OCI-LY7 (cell line): ENCODE data around the gene SNRPD2. TPM values are rescaled to one million over a fixed set of nuclear protein-coding genes. Genes with fewer than 3 reads are reported as not detected.

Experiments used
- BruUV-seq: library from RNA; stranded (reverse); fragments of 400-500 nt; replicated peaks from 2 replicates; lab custom pipeline; 2021; lab: Mats Ljungman, UMichigan
- CTCF ChIA-PET: fragments of 300-600 bp; sonication (Branson Sonifier 250); formaldehyde crosslinking; loops from one replicate; lab custom pipeline; 2022; ENCODE audit warnings: antibody characterized with exemption; ENCODE audit not compliant: unreplicated experiment; lab: Charles Lee
- POLR2A ChIA-PET: fragments of 300-600 bp; sonication (Branson Sonifier 250); formaldehyde crosslinking; loops from one replicate; lab custom pipeline; 2022; ENCODE audit warnings: antibody characterized with exemption; lab: Charles Lee
- DNase-seq: peaks from one replicate; pipeline ENCODE4 v3.0.0-alpha.2; 2015; ENCODE audit warnings: low spot score
- H2AFZ ChIP-seq: fragments of 200-600 bp; sonication (generic), shearing (Covaris generic); 2 replicates; pipeline ENCODE4 v1.6.1; 2014; ENCODE audit warnings: mild to moderate bottlenecking, antibody characterized with exemption, low read length, moderate library complexity
- H3K27ac ChIP-seq: fragments of 200-600 bp; sonication (generic); 2 replicates; pipeline ENCODE4 v1.5.1; 2014; ENCODE audit warnings: mixed run types, low read depth, mild to moderate bottlenecking, moderate library complexity, low read length, inconsistent platforms; ENCODE audit not compliant: poor library complexity, severe bottlenecking
- H3K36me3 ChIP-seq: fragments of 200-600 bp; sonication (generic); 2 replicates; pipeline ENCODE4 v1.6.1; 2014; ENCODE audit warnings: mild to moderate bottlenecking, antibody characterized with exemption, low read length, moderate library complexity, mixed read lengths; ENCODE audit not compliant: insufficient read depth
- H3K4me1 ChIP-seq: fragments of 200-600 bp; sonication (generic); 2 replicates; pipeline ENCODE4 v1.5.1; 2014; ENCODE audit warnings: mild to moderate bottlenecking, low read length; ENCODE audit not compliant: insufficient read depth, poor library complexity, severe bottlenecking
- H3K4me2 ChIP-seq: fragments of 200-600 bp; sonication (generic); 2 replicates; pipeline ENCODE4 v1.6.1; 2014; ENCODE audit warnings: mild to moderate bottlenecking, low read length
- H3K4me3 ChIP-seq: fragments of 200-600 bp; sonication (generic); 2 replicates; pipeline ENCODE4 v1.5.1; 2014; ENCODE audit warnings: mild to moderate bottlenecking, low read depth, low read length; ENCODE audit not compliant: poor library complexity, severe bottlenecking
- H3K79me2 ChIP-seq: fragments of 200-600 bp; sonication (generic); 2 replicates; pipeline ENCODE4 v1.6.1; 2016; ENCODE audit warnings: low read depth, mild to moderate bottlenecking, low read length, moderate library complexity, mixed read lengths; ENCODE audit not compliant: insufficient read depth
- H3K9me2 ChIP-seq: fragments of 200-600 bp; sonication (generic); 2 replicates; pipeline ENCODE4 v1.6.1; 2016; ENCODE audit warnings: mild to moderate bottlenecking, low read length, mixed read lengths; ENCODE audit not compliant: insufficient read depth
- H3K9me3 ChIP-seq: fragments of 200-600 bp; sonication (generic); 2 replicates; pipeline ENCODE4 v1.6.1; 2014; ENCODE audit warnings: mild to moderate bottlenecking, mixed run types, low read length, mixed read lengths
- H4K20me1 ChIP-seq: fragments of 200-600 bp; sonication (generic); 2 replicates; pipeline ENCODE4 v1.6.1; 2014; ENCODE audit warnings: mild to moderate bottlenecking, antibody characterized with exemption, low read length, moderate library complexity, mixed read lengths; ENCODE audit not compliant: insufficient read depth
- CTCF ChIP-seq: fragments of 200-600 bp; sonication (generic); conservative IDR thresholded peaks from 2 replicates; pipeline ENCODE4 v1.5.1; 2014; ENCODE audit warnings: mild to moderate bottlenecking, antibody characterized with exemption, low read length, moderate library complexity, mixed read lengths
- EZH2phosphoT487 ChIP-seq: fragments of 200-600 bp; sonication (generic); IDR thresholded peaks from 2 replicates; pipeline ENCODE4 v1.6.1; 2018; ENCODE audit warnings: low read depth, borderline replicate concordance, mild to moderate bottlenecking, mixed run types, antibody characterized with exemption, low read length, moderate library complexity, mixed read lengths
- intact Hi-C: fragments of 100-400 bp; cut with micrococcal nuclease; formaldehyde crosslinking; loops from one replicate; pipeline ENCODE4 v1.10.0; 2022; ENCODE audit not compliant: unreplicated experiment
- total RNA-seq, 2 experiments: library from RNA; depleted of rRNA in 1 of 2; stranded (reverse); fragments of >200 nt in 1 of 2; shearing (Covaris generic) in 1 of 2; gene quantifications; 2 replicates each; pipeline ENCODE4 v1.2.3, GENCODE V29; 2014 to 2022

SNRPD2 gene
- total RNA-seq, 2 experiments from 2014 or later, result 523 to 774 TPM

GRCh38 chr19:45681391-45682015, 10.2 kb downstream of the SNRPD2 start:
- POLR2A ChIA-PET, result interaction anchor here (0.8 kb wide), 1 partner anchor 14 kb away, joined by 4 read pairs; the partner anchor contains the start of gene GIPR
- Histone ChIP-seq H3K4me1 (peaks cover 18% of the 10 kb centered on the region), H3K27ac (no peak overlapping the region), H4K20me1 (no peaks in the 10 kb centered on the region), H3K9me2 (no peaks in the 10 kb centered on the region), H3K4me2 (peak overlapping the region; percentile 52), H3K79me2 (no peaks in the 10 kb centered on the region), H3K9me3 (no peaks in the 10 kb centered on the region), H3K36me3 (peaks cover 34% of the 10 kb centered on the region), H3K4me3 (peak overlapping the region; percentile 44), H2AFZ (peak overlapping the region; percentile 66; the same call in 1 of the 2 replicates)
- intact Hi-C loops, result no loop called here
- CTCF ChIA-PET, result interaction anchor here (1.1 kb wide), 1 partner anchor 88 kb away, joined by 3 read pairs; the partner anchor contains the start of gene SIX5
- no TSS peak for BruUV-seq
- DNase-seq, result peak; percentile 82
- TF ChIP-seq CTCF (peak; percentile 87), EZH2phosphoT487 (no peak)

- POLR2A ChIA-PET, result interaction anchor here (0.7 to 2.0 kb wide), 4 partner anchors 14 to 37 kb away, joined by 3 to 9 read pairs (median 4); partner anchors contain the start of genes QPCTL and SNRPD2
- H2AFZ ChIP-seq, result peak overlapping the region; percentile 7; the same call in 1 of the 2 replicates
- peak overlapping the region; percentile 83 for H3K4me2 ChIP-seq
These were observed 14.2 kb downstream of the SNRPD2 start for GRCh38 chr19:45677351-45678230.

More at GRCh38 chr19:45677351-45678230, 14.2 kb downstream of the SNRPD2 start:
- BruUV-seq, result no TSS peak
- no peaks in the 10 kb centered on the region for H4K20me1 ChIP-seq
- CTCF ChIA-PET, result interaction anchor here (0.6 to 1.5 kb wide), 3 partner anchors 14 to 192 kb away, joined by 4 to 17 read pairs (median 10); partner anchors contain the start of genes QPCTL and SNRPD2
- H3K9me2 ChIP-seq, result no peaks in the 10 kb centered on the region
- no peaks in the 10 kb centered on the region for H3K36me3 ChIP-seq
- peak; percentile 92 for DNase-seq
- no peaks in the 10 kb centered on the region for H3K9me3 ChIP-seq
- H3K4me1 ChIP-seq, result peaks cover 26% of the 10 kb centered on the region
- TF ChIP-seq EZH2phosphoT487 (no peak), CTCF (peak; percentile 60; the same call in 1 of the 2 replicates)
- no peaks in the 10 kb centered on the region for H3K79me2 ChIP-seq
- no peak overlapping the region for H3K27ac ChIP-seq
- intact Hi-C loops, result no loop called here
- H3K4me3 ChIP-seq, result peak overlapping the region; percentile 64
